OCI-LY7 (cell line): Measurements from ENCODE around the gene RIMS4. TPM values are rescaled to one million over a fixed set of nuclear protein-coding genes. Genes with fewer than 3 reads are reported as not detected.

Experiments used
- BruUV-seq: library from RNA; stranded (reverse); fragments of 400-500 nt; replicated peaks from 2 replicates; lab custom pipeline; 2021; lab: Mats Ljungman, UMichigan
- CTCF ChIA-PET: fragments of 300-600 bp; sonication (Branson Sonifier 250); formaldehyde crosslinking; loops from one replicate; lab custom pipeline; 2022; ENCODE audit warnings: antibody characterized with exemption; ENCODE audit not compliant: unreplicated experiment; lab: Charles Lee
- POLR2A ChIA-PET: fragments of 300-600 bp; sonication (Branson Sonifier 250); formaldehyde crosslinking; loops from one replicate; lab custom pipeline; 2022; ENCODE audit warnings: antibody characterized with exemption; lab: Charles Lee
- DNase-seq: peaks from one replicate; pipeline ENCODE4 v3.0.0-alpha.2; 2015; ENCODE audit warnings: low spot score
- H2AFZ ChIP-seq: fragments of 200-600 bp; sonication (generic), shearing (Covaris generic); 2 replicates; pipeline ENCODE4 v1.6.1; 2014; ENCODE audit warnings: mild to moderate bottlenecking, antibody characterized with exemption, low read length, moderate library complexity
- H3K27ac ChIP-seq: fragments of 200-600 bp; sonication (generic); 2 replicates; pipeline ENCODE4 v1.5.1; 2014; ENCODE audit warnings: mixed run types, low read depth, mild to moderate bottlenecking, moderate library complexity, low read length, inconsistent platforms; ENCODE audit not compliant: poor library complexity, severe bottlenecking
- H3K36me3 ChIP-seq: fragments of 200-600 bp; sonication (generic); 2 replicates; pipeline ENCODE4 v1.6.1; 2014; ENCODE audit warnings: mild to moderate bottlenecking, antibody characterized with exemption, low read length, moderate library complexity, mixed read lengths; ENCODE audit not compliant: insufficient read depth
- H3K4me1 ChIP-seq: fragments of 200-600 bp; sonication (generic); 2 replicates; pipeline ENCODE4 v1.5.1; 2014; ENCODE audit warnings: mild to moderate bottlenecking, low read length; ENCODE audit not compliant: insufficient read depth, poor library complexity, severe bottlenecking
- H3K4me2 ChIP-seq: fragments of 200-600 bp; sonication (generic); 2 replicates; pipeline ENCODE4 v1.6.1; 2014; ENCODE audit warnings: mild to moderate bottlenecking, low read length
- H3K4me3 ChIP-seq: fragments of 200-600 bp; sonication (generic); 2 replicates; pipeline ENCODE4 v1.5.1; 2014; ENCODE audit warnings: mild to moderate bottlenecking, low read depth, low read length; ENCODE audit not compliant: poor library complexity, severe bottlenecking
- H3K79me2 ChIP-seq: fragments of 200-600 bp; sonication (generic); 2 replicates; pipeline ENCODE4 v1.6.1; 2016; ENCODE audit warnings: low read depth, mild to moderate bottlenecking, low read length, moderate library complexity, mixed read lengths; ENCODE audit not compliant: insufficient read depth
- H3K9me2 ChIP-seq: fragments of 200-600 bp; sonication (generic); 2 replicates; pipeline ENCODE4 v1.6.1; 2016; ENCODE audit warnings: mild to moderate bottlenecking, low read length, mixed read lengths; ENCODE audit not compliant: insufficient read depth
- H3K9me3 ChIP-seq: fragments of 200-600 bp; sonication (generic); 2 replicates; pipeline ENCODE4 v1.6.1; 2014; ENCODE audit warnings: mild to moderate bottlenecking, mixed run types, low read length, mixed read lengths
- H4K20me1 ChIP-seq: fragments of 200-600 bp; sonication (generic); 2 replicates; pipeline ENCODE4 v1.6.1; 2014; ENCODE audit warnings: mild to moderate bottlenecking, antibody characterized with exemption, low read length, moderate library complexity, mixed read lengths; ENCODE audit not compliant: insufficient read depth
- EZH2phosphoT487 ChIP-seq: fragments of 200-600 bp; sonication (generic); IDR thresholded peaks from 2 replicates; pipeline ENCODE4 v1.6.1; 2018; ENCODE audit warnings: low read depth, borderline replicate concordance, mild to moderate bottlenecking, mixed run types, antibody characterized with exemption, low read length, moderate library complexity, mixed read lengths
- intact Hi-C: fragments of 100-400 bp; cut with micrococcal nuclease; formaldehyde crosslinking; loops from one replicate; pipeline ENCODE4 v1.10.0; 2022; ENCODE audit not compliant: unreplicated experiment
- total RNA-seq, 2 experiments: library from RNA; depleted of rRNA in 1 of 2; stranded (reverse); fragments of >200 nt in 1 of 2; shearing (Covaris generic) in 1 of 2; gene quantifications; 2 replicates each; pipeline ENCODE4 v1.2.3, GENCODE V29; 2014 to 2022
- TF ChIP-seq, protein P1 (sequence below): fragments of 200-600 bp; sonication (generic); conservative IDR thresholded peaks from 2 replicates; pipeline ENCODE4 v1.5.1; 2014; ENCODE audit warnings: mild to moderate bottlenecking, antibody characterized with exemption, low read length, moderate library complexity, mixed read lengths

Gene RIMS4
- total RNA-seq, 2 experiments from 2014 or later: not detected

- intact Hi-C loops: no loop called here
- BruUV-seq: no TSS peak
- CTCF ChIA-PET: interaction anchor here (1.4 kb wide), 1 partner anchor 10 kb away, joined by 3 read pairs; no protein-coding TSS in a partner anchor
Observed at GRCh38 chr20:44742304-44743079, 67.9 kb downstream of the RIMS4 start.

GRCh38 chr20:44739942-44740341 lies 70.4 kb downstream of the RIMS4 start:
- TF ChIP-seq, protein P1, sequence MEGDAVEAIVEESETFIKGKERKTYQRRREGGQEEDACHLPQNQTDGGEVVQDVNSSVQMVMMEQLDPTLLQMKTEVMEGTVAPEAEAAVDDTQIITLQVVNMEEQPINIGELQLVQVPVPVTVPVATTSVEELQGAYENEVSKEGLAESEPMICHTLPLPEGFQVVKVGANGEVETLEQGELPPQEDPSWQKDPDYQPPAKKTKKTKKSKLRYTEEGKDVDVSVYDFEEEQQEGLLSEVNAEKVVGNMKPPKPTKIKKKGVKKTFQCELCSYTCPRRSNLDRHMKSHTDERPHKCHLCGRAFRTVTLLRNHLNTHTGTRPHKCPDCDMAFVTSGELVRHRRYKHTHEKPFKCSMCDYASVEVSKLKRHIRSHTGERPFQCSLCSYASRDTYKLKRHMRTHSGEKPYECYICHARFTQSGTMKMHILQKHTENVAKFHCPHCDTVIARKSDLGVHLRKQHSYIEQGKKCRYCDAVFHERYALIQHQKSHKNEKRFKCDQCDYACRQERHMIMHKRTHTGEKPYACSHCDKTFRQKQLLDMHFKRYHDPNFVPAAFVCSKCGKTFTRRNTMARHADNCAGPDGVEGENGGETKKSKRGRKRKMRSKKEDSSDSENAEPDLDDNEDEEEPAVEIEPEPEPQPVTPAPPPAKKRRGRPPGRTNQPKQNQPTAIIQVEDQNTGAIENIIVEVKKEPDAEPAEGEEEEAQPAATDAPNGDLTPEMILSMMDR: no peak
- TF ChIP-seq EZH2phosphoT487: no peak
- intact Hi-C loops: no loop called here
- peaks cover 30% of the 10 kb centered on the region for H3K4me1 ChIP-seq
- peaks cover 19% of the 10 kb centered on the region for H3K9me3 ChIP-seq
- DNase-seq: no peak
- H4K20me1 ChIP-seq: no peaks in the 10 kb centered on the region
- no peak overlapping the region for H3K4me3 ChIP-seq
- no peak overlapping the region for H3K27ac ChIP-seq
- ChIA-PET POLR2A (no interaction called here), CTCF (no interaction called here)
- H3K9me2 ChIP-seq: no peaks in the 10 kb centered on the region
- H3K4me2 ChIP-seq: no peak overlapping the region
- BruUV-seq: no TSS peak
- peaks cover 11% of the 10 kb centered on the region for H3K36me3 ChIP-seq
- H3K79me2 ChIP-seq: no peaks in the 10 kb centered on the region
- H2AFZ ChIP-seq: no peak overlapping the region

More at GRCh38 chr20:44742304-44743079, 67.9 kb downstream of the RIMS4 start:
- Histone ChIP-seq H3K36me3 (peaks cover 5% of the 10 kb centered on the region; the same call in 1 of the 2 replicates), H3K4me3 (no peak overlapping the region), H4K20me1 (no peaks in the 10 kb centered on the region), H3K4me2 (no peak overlapping the region), H3K79me2 (no peaks in the 10 kb centered on the region), H3K4me1 (peaks cover 22% of the 10 kb centered on the region), H3K9me2 (no peaks in the 10 kb centered on the region), H3K27ac (no peak overlapping the region), H2AFZ (no peak overlapping the region), H3K9me3 (peaks cover 8% of the 10 kb centered on the region; the same call in 1 of the 2 replicates)
- POLR2A ChIA-PET: interaction anchor here (0.6 kb wide), 1 partner anchor 120 kb away, joined by 5 read pairs; no protein-coding TSS in a partner anchor
- no peak for DNase-seq
- TF ChIP-seq, protein P1: no peak
- no peak for TF ChIP-seq EZH2phosphoT487
